HFFc6 (cell line): Measurements from ENCODE around the gene HS1BP3. TPM values are rescaled to one million over a fixed set of nuclear protein-coding genes. Genes with fewer than 3 reads are reported as not detected.

Experiments
- DNase-seq: peaks from one replicate; pipeline ENCODE4 v3.0.0-alpha.2; 2018
- H3K27ac Mint-ChIP-seq: 2 replicates; pipeline ENCODE4 v1.8.0; 2020; ENCODE audit warnings: mild to moderate bottlenecking, mixed read lengths
- H3K27me3 Mint-ChIP-seq: 2 replicates; pipeline ENCODE4 v1.8.0; 2021; ENCODE audit warnings: mild to moderate bottlenecking, moderate library complexity, mixed read lengths; ENCODE audit not compliant: insufficient read depth
- H3K36me3 Mint-ChIP-seq: 2 replicates; pipeline ENCODE4 v1.8.0; 2021; ENCODE audit warnings: low read depth, mixed read lengths
- H3K4me1 Mint-ChIP-seq: 2 replicates; pipeline ENCODE4 v1.8.0; 2020; ENCODE audit warnings: low read depth, mixed read lengths
- H3K4me3 Mint-ChIP-seq: 2 replicates; pipeline ENCODE4 v1.8.0; 2020; ENCODE audit warnings: mild to moderate bottlenecking, moderate library complexity, mixed read lengths
- H3K9me3 Mint-ChIP-seq: 2 replicates; pipeline ENCODE4 v1.8.0; 2020; ENCODE audit warnings: mild to moderate bottlenecking, mixed read lengths
- CTCF ChIP-seq: fragments of 200-600 bp; sonication (generic); IDR thresholded peaks from 2 replicates; pipeline ENCODE4 v1.5.0; 2021; ENCODE audit warnings: antibody characterized with exemption, mild to moderate bottlenecking
- total RNA-seq, 6 experiments: library from RNA; stranded (reverse); fragmentation: NEBNext Ultra II Directional; extraction: Animal tissue kit (Norgen Biotek cat#: 25700); gene quantifications; 2 replicates in 1 of 6; 3 replicates in 5 of 6; pipeline ENCODE4 v1.2.3, GENCODE V29; 2021

HS1BP3 gene
- total RNA-seq, 6 experiments from 2014 or later, result 12.7 to 17.3 (median 15.8) TPM

GRCh38 chr2:20580690-20581437 lies 70.0 kb downstream of the HS1BP3 start:
- H3K9me3 Mint-ChIP-seq, result no peaks in the 10 kb centered on the region
- H3K36me3 Mint-ChIP-seq, result no peaks in the 10 kb centered on the region
- H3K27ac Mint-ChIP-seq, result 0 out of 2 replicates have a peak overlapping the region, but pooled peaks have one; percentile 18
- no peak overlapping the region for H3K4me3 Mint-ChIP-seq
- DNase-seq, result no peak
- H3K4me1 Mint-ChIP-seq, result peaks cover 88% of the 10 kb centered on the region
- TF ChIP-seq CTCF, result no peak
- peaks cover 2% of the 10 kb centered on the region for H3K27me3 Mint-ChIP-seq

- peaks cover 78% of the 10 kb centered on the region for H3K4me1 Mint-ChIP-seq
- H3K36me3 Mint-ChIP-seq, result no peaks in the 10 kb centered on the region
- peaks cover 2% of the 10 kb centered on the region for H3K27me3 Mint-ChIP-seq
- no peak overlapping the region for H3K4me3 Mint-ChIP-seq
- TF ChIP-seq CTCF, result no peak
- DNase-seq, result no peak
- H3K9me3 Mint-ChIP-seq, result no peaks in the 10 kb centered on the region
- peak overlapping the region; percentile 95 for H3K27ac Mint-ChIP-seq
Observed at GRCh38 chr2:20579866-20580265, 71.0 kb downstream of the HS1BP3 start.

GRCh38 chr2:20578895-20579825 lies 71.7 kb downstream of the HS1BP3 start:
- Mint-ChIP-seq H3K4me1 (peaks cover 74% of the 10 kb centered on the region), H3K27me3 (peaks cover 2% of the 10 kb centered on the region), H3K27ac (peak overlapping the region; percentile 95), H3K4me3 (no peak overlapping the region), H3K9me3 (no peaks in the 10 kb centered on the region), H3K36me3 (no peaks in the 10 kb centered on the region)
- TF ChIP-seq CTCF, result no peak
- peak; percentile 96 for DNase-seq

- peaks cover 74% of the 10 kb centered on the region for H3K4me1 Mint-ChIP-seq
- H3K27ac Mint-ChIP-seq, result peak overlapping the region; percentile 95
- no peak for TF ChIP-seq CTCF
- H3K4me3 Mint-ChIP-seq, result peak overlapping the region; percentile 17
- no peaks in the 10 kb centered on the region for H3K9me3 Mint-ChIP-seq
- H3K27me3 Mint-ChIP-seq, result peaks cover 2% of the 10 kb centered on the region
- DNase-seq, result no peak
- H3K36me3 Mint-ChIP-seq, result no peaks in the 10 kb centered on the region
Observed at GRCh38 chr2:20578266-20578894, 72.5 kb downstream of the HS1BP3 start.

- no peaks in the 10 kb centered on the region for H3K36me3 Mint-ChIP-seq
- H3K27ac Mint-ChIP-seq, result peak overlapping the region; percentile 95
- H3K4me1 Mint-ChIP-seq, result peaks cover 70% of the 10 kb centered on the region
- H3K9me3 Mint-ChIP-seq, result no peaks in the 10 kb centered on the region
- peak; percentile 98 for DNase-seq
- peak; percentile 43 for TF ChIP-seq CTCF
- peak overlapping the region; percentile 17 for H3K4me3 Mint-ChIP-seq
- H3K27me3 Mint-ChIP-seq, result peaks cover 2% of the 10 kb centered on the region
Observed at GRCh38 chr2:20577495-20578235, 73.2 kb downstream of the HS1BP3 start.
